ENCODE measurements around the gene VPS9D1. TPM values are rescaled to one million over a fixed set of nuclear protein-coding genes. Genes with fewer than 3 reads are reported as not detected.
A peak's percentile ranks its signal among the peaks of the same experiment; 100 is the strongest.

Gene VPS9D1
- polyA plus RNA-seq, 2 of the 4 experiments (the other 2 are of a cell fraction), result 2.1 to 5.4 TPM

DNA sequence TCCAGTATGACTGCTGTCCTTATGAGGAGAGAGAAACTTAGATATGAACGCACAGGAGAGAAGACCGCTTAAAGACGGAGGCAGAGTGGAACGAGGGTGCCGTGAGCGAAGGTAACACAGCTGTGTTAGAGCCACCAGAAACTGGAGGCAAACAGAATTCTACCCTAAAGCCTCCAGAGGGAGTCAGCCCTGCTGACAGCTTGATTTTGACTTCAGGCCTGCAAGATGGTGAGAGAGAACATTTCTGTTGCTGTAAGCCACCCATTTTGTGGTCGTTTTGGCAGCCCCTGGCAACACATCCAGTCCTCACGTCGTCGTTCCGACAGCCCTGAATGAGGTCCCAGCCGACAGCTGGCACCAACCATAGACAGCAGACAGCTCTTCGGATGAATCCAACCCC lies 16.4 kb downstream of the VPS9D1 start:
- DNase-seq (ENCODE audit: low read depth in 1 of 2, low spot score in 1 of 2) (no peak), FAIRE-seq (no peak), ATAC-seq (no peak)
- WGBS (ENCODE audit: missing lambda C conversion rate), result 83% methylated on average over 13 of the region's 13 CpGs
- Histone ChIP-seq H3K4me2 (no peak overlapping the region), H3K4me3 (no peak overlapping the region), H3K4me1 (peaks cover 12% of the 10 kb centered on the region), H3K9me3 (no peaks in the 10 kb centered on the region), H3K27ac (no peak overlapping the region)
- TF ChIP-seq NFE2L2 (conservative IDR thresholded peaks at IDR 0.05; ENCODE audit: low read length) (no peak), FOSL2 (IDR thresholded peaks at IDR 0.05) (no peak), FOSL2 (CRISPR knock-in tag; IDR thresholded peaks at IDR 0.05) (no peak), MAZ (IDR thresholded peaks at IDR 0.05; ENCODE audit: borderline replicate concordance, low read depth, low read length) (no peak), CEBPB (IDR thresholded peaks at IDR 0.05) (no peak), HEYL (CRISPR knock-in tag; IDR thresholded peaks at IDR 0.05) (no peak), EHMT2 (IDR thresholded peaks at IDR 0.05; ENCODE audit: low read depth) (no peak), ZC3H11A (IDR thresholded peaks at IDR 0.05) (no peak), KDM1A (IDR thresholded peaks at IDR 0.05; ENCODE audit: low read depth) (no peak), ESRRA (IDR thresholded peaks at IDR 0.05; ENCODE audit: borderline replicate concordance, low read length) (no peak), SREBF2 (IDR thresholded peaks at IDR 0.05) (no peak), FOXS1 (CRISPR knock-in tag; IDR thresholded peaks at IDR 0.05) (no peak), POLR2AphosphoS2 (conservative IDR thresholded peaks at IDR 0.05; ENCODE audit: low read length) (no peak), NR3C1 (IDR thresholded peaks at IDR 0.05) (no peak), USF2 (IDR thresholded peaks at IDR 0.05) (no peak), HOXB13 (CRISPR knock-in tag; IDR thresholded peaks at IDR 0.05; ENCODE audit: low read depth) (no peak), ELK1 (IDR thresholded peaks at IDR 0.05; ENCODE audit: low read depth, low read length) (no peak), PBX3 (IDR thresholded peaks at IDR 0.05) (no peak)
- TF ChIP-seq, protein P1, sequence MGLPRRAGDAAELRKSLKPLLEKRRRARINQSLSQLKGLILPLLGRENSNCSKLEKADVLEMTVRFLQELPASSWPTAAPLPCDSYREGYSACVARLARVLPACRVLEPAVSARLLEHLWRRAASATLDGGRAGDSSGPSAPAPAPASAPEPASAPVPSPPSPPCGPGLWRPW (IDR thresholded peaks at IDR 0.05), result no peak
- ChIA-PET POLR2A (interaction anchor here (0.9 kb wide), 1 partner anchor 18 kb away, joined by 5 read pairs; the partner anchor contains the start of gene CDK10), CTCF (interaction anchor here (2.2 to 9.5 kb wide), 4 partner anchors 13 to 156 kb away, joined by 14 to 77 read pairs (median 42); partner anchors contain the start of gene VPS9D1)

DNA sequence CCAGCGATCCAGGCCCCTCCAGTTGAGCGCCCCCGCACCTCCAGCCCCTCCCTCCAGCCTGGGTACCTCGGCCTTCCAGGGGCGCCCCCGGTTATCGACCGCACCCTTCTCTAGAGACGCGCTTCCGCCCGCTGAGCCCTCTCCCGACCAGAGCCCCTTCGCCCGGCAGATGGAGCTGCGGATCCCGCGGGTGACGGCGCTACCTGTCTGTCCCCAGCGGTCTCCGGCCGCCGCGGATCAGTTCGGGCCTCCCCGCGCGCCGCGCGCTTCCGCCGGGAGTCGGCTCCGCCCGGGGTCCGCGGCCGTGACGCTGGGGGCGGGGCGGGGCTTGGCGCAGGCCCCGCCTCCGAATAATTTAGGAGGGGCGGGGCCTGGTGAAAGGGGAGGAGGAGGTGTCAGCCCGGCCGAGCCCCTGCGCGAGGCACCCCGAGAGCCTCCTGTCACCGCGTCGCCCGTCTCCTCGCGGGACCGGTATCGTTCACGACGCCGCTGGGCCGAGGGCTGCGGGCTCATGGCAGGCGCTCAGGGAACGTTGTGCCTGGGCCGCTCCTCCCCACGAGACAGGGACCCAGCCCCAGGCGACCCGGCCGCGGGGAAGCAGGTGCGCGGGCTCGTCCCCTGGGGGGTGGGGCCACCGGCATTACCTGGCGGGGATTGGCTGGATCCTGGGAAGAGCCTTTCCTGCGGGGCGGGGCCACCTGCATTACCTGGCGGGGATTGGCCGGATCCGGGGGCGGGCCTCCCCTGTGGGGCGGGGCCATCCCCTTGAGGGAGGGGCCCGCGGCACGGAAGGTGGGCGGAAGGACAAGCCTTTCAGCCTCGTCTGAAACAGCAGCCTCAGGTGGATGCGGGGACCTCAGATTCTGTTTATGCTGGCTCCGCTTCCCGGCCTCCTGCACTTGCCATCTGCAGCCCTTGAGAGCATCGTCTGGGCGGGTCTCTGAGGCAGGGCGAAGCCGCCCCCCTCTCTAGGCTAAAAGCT lies 19.0 kb downstream of the VPS9D1 start, which contains the start of gene SPATA2L:
Gene SPATA2L, minus strand, starts transcription at position 281 of the 982 bp plus-strand sequence. CDS start 473 bp downstream, outside the sequence.
- POLR2A ChIA-PET, result interaction anchor here (0.7 to 2.6 kb wide), 3 partner anchors 10 to 161 kb away, joined by 4 to 24 read pairs (median 6); partner anchors contain the start of gene CDK10
- TF ChIP-seq RAD21 (conservative IDR thresholded peaks at IDR 0.05 in 1 of 2, IDR thresholded peaks at IDR 0.05 in 1 of 2), result no peak
- no peak for TF ChIP-seq NPAS2 (CRISPR knock-in tag; IDR thresholded peaks at IDR 0.05; ENCODE audit: borderline replicate concordance)
- TF ChIP-seq, protein P2, sequence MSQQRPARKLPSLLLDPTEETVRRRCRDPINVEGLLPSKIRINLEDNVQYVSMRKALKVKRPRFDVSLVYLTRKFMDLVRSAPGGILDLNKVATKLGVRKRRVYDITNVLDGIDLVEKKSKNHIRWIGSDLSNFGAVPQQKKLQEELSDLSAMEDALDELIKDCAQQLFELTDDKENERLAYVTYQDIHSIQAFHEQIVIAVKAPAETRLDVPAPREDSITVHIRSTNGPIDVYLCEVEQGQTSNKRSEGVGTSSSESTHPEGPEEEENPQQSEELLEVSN (IDR thresholded peaks at IDR 0.05; ENCODE audit: borderline replicate concordance, low read depth), result peak; percentile 42; the same call in 1 of the 2 replicates
- TF ChIP-seq ELK1 (IDR thresholded peaks at IDR 0.05; ENCODE audit: low read depth, low read length), result no peak
- TF ChIP-seq SREBF2 (IDR thresholded peaks at IDR 0.05), result no peak
- TF ChIP-seq CEBPB (IDR thresholded peaks at IDR 0.05), result no peak
- no peak for TF ChIP-seq SMC3 (IDR thresholded peaks at IDR 0.05)
- TF ChIP-seq KDM5A (IDR thresholded peaks at IDR 0.05), result no peak
- no peak for TF ChIP-seq RNF2 (IDR thresholded peaks at IDR 0.05; ENCODE audit: borderline replicate concordance, low read depth)
- no peak for TF ChIP-seq BHLHE40 (IDR thresholded peaks at IDR 0.05; ENCODE audit: low read depth, low read length)
- no peak for TF ChIP-seq CTCF (IDR thresholded peaks at IDR 0.05)
- no peak for TF ChIP-seq ZNF302 (CRISPR knock-in tag; IDR thresholded peaks at IDR 0.05)
- no peak for TF ChIP-seq MYC (IDR thresholded peaks at IDR 0.05; ENCODE audit: borderline replicate concordance, low read length)

More for the DNA sequence above, 19.0 kb downstream of the VPS9D1 start, which contains the start of gene SPATA2L:
- DNase-seq (ENCODE audit: low read depth in 1 of 2, low spot score in 1 of 2) (peak; percentile 92 to 95), ATAC-seq (peak; percentile 58 to 73), FAIRE-seq (no peak)
- Histone ChIP-seq H3K4me1 (peaks cover 12% of the 10 kb centered on the region), H3K4me3 (peak within 1 kb of the TSS; percentile 69), H3K27ac (peak within 1 kb of the TSS; percentile 82 to 92), H3K4me2 (peak within 1 kb of the TSS; percentile 98), H3K9me3 (no peaks in the 10 kb centered on the region)
- CTCF ChIA-PET, result interaction anchor here (0.8 to 4.3 kb wide), 14 partner anchors 8 to 209 kb away, joined by 3 to 33 read pairs (median 8); partner anchors contain the start of gene SPIRE2
- 2% methylated on average over 35 of the region's 97 CpGs for WGBS (ENCODE audit: missing lambda C conversion rate)

Data from A549 (cell line).